HepG2 (cell line): ENCODE results near the gene WIPF2. TPM values are rescaled to one million over a fixed set of nuclear protein-coding genes. Genes with fewer than 3 reads are reported as not detected.
A peak's percentile ranks its signal among the peaks of the same experiment; 100 is the strongest.

Experiments used
- AGO1 ChIP-seq: fragments of 200-400 bp; formaldehyde crosslinking; IDR thresholded peaks from 2 replicates; pipeline ENCODE4 v1.6.1; 2017; ENCODE audit warnings: mild to moderate bottlenecking, low read depth, low read length, moderate library complexity; ENCODE audit not compliant: poor library complexity, severe bottlenecking
- AGO2 ChIP-seq: fragments of 200-400 bp; formaldehyde crosslinking; optimal IDR thresholded peaks from 2 replicates; pipeline ENCODE3; 2017; ENCODE audit warnings: mild to moderate bottlenecking, low read depth, low read length, moderate library complexity
- ATM ChIP-seq: fragments of 450-650 bp; IDR thresholded peaks from 2 replicates; pipeline ENCODE4 v1.7.1; 2017; ENCODE audit warnings: mild to moderate bottlenecking, borderline replicate concordance
- ELF4 ChIP-seq: sonication (generic); formaldehyde crosslinking; IDR thresholded peaks from 2 replicates; pipeline ENCODE4 v1.5.0; 2020; ENCODE audit warnings: missing genetic modification reagents, mild to moderate bottlenecking, moderate library complexity, borderline replicate concordance
- ESRRA ChIP-seq: sonication (generic); formaldehyde crosslinking; IDR thresholded peaks from 2 replicates; pipeline ENCODE4 v1.5.1; 2020; ENCODE audit warnings: mild to moderate bottlenecking, low read depth, missing genetic modification reagents
- GZF1 ChIP-seq: sonication (generic); formaldehyde crosslinking; IDR thresholded peaks from 2 replicates; pipeline ENCODE4 v1.5.1; 2020; ENCODE audit warnings: mild to moderate bottlenecking, missing genetic modification reagents
- HMG20A ChIP-seq: IDR thresholded peaks from 2 replicates; pipeline ENCODE4 v1.6.1; 2016; ENCODE audit warnings: borderline replicate concordance
- HOXA5 ChIP-seq: sonication (generic); formaldehyde crosslinking; IDR thresholded peaks from 2 replicates; pipeline ENCODE4 v1.4.0; 2020; ENCODE audit warnings: missing genetic modification reagents
- SOX6 ChIP-seq, 2 experiments: fragments of 450-650 bp in 1 of 2; sonication (generic) in 1 of 2; formaldehyde crosslinking in 1 of 2; IDR thresholded peaks; 2 replicates each; pipeline versions ENCODE4 v1.4.0 to v1.6.1; 2017 to 2020; ENCODE audit warnings: antibody characterized with exemption in 1 of 2, mild to moderate bottlenecking in 1 of 2, missing genetic modification reagents in 1 of 2
- SRSF1 ChIP-seq: fragments of 200-400 bp; formaldehyde crosslinking; optimal IDR thresholded peaks from 2 replicates; pipeline ENCODE3; 2017; ENCODE audit warnings: mild to moderate bottlenecking, low read depth, low read length, moderate library complexity
- TEAD3 ChIP-seq: optimal IDR thresholded peaks from 2 replicates; pipeline ENCODE3; 2016; ENCODE audit warnings: borderline replicate concordance
- XRCC5 ChIP-seq: fragments of 200-400 bp; formaldehyde crosslinking; optimal IDR thresholded peaks from 2 replicates; pipeline ENCODE3; 2017; ENCODE audit warnings: mild to moderate bottlenecking, low read length
- ZBTB7A ChIP-seq: sonication (generic); formaldehyde crosslinking; IDR thresholded peaks from 2 replicates; pipeline ENCODE4 v1.8.0; 2022; ENCODE audit warnings: mild to moderate bottlenecking, missing genetic modification reagents
- ZMYM4 ChIP-seq: sonication (generic); formaldehyde crosslinking; IDR thresholded peaks from 2 replicates; pipeline ENCODE4 v1.8.1; 2023; ENCODE audit warnings: mild to moderate bottlenecking, missing genetic modification reagents
- ZNF317 ChIP-seq: sonication (generic); formaldehyde crosslinking; IDR thresholded peaks from 2 replicates; pipeline ENCODE4 v1.5.0; 2020; ENCODE audit warnings: mild to moderate bottlenecking, missing genetic modification reagents
- ZSCAN22 ChIP-seq: sonication (generic); formaldehyde crosslinking; IDR thresholded peaks from 2 replicates; pipeline ENCODE4 v1.4.0; 2020; ENCODE audit warnings: mild to moderate bottlenecking, missing genetic modification reagents
- ZSCAN9 ChIP-seq: IDR thresholded peaks from 2 replicates; pipeline ENCODE4 v1.6.1; 2016; ENCODE audit warnings: borderline replicate concordance
- polyA plus RNA-seq, 8 experiments: library from polyadenylated mRNA; depleted of rRNA in 3 of 8; stranded (reverse) in 7 of 8; unstranded in 1 of 8; fragments of >200 nt; fragmentation: Illumina TruSeq in 4 of 8; extraction: Trizol in 4 of 8; gene quantifications; 2 replicates each; pipeline versions ENCODE4 v1.2.1 to v1.2.3, GENCODE V29; 2011 to 2016; ENCODE audit warnings: low read depth in 4 of 8, missing spikeins in 1 of 8, mixed read lengths in 1 of 8; ENCODE audit not compliant: insufficient read depth in 1 of 8
- total RNA-seq, 5 experiments: library from RNA; depleted of rRNA; stranded (reverse); fragments of >200 nt; fragmentation: Illumina TruSeq; extraction: Trizol; gene quantifications; 2 replicates each; pipeline ENCODE4 v1.2.3, GENCODE V29; 2016; ENCODE audit warnings: low read depth in 1 of 5
- TF ChIP-seq, protein P1 (sequence below): sonication (generic); formaldehyde crosslinking; IDR thresholded peaks from 2 replicates; pipeline ENCODE4 v1.5.1; 2020; ENCODE audit warnings: missing genetic modification reagents, mild to moderate bottlenecking, borderline replicate concordance
- TF ChIP-seq, protein P2 (sequence below): sonication (generic); formaldehyde crosslinking; IDR thresholded peaks from 2 replicates; pipeline ENCODE4 v1.4.0; 2020; ENCODE audit warnings: missing genetic modification reagents
- TF ChIP-seq, protein P3 (sequence below): sonication (generic); formaldehyde crosslinking; IDR thresholded peaks from 2 replicates; pipeline ENCODE4 v1.5.0; 2020; ENCODE audit warnings: mild to moderate bottlenecking, missing genetic modification reagents, borderline replicate concordance
- TF ChIP-seq, protein P4 (sequence below): sonication (generic); formaldehyde crosslinking; IDR thresholded peaks from 2 replicates; pipeline ENCODE4 v1.4.0; 2020; ENCODE audit warnings: missing genetic modification reagents

The WIPF2 gene
- total and polyA plus RNA-seq, 2 of the 13 experiments (the other 11 are each of a cell fraction or from before 2014, with no cell fraction given): 7.2 to 10.8 TPM

DNA sequence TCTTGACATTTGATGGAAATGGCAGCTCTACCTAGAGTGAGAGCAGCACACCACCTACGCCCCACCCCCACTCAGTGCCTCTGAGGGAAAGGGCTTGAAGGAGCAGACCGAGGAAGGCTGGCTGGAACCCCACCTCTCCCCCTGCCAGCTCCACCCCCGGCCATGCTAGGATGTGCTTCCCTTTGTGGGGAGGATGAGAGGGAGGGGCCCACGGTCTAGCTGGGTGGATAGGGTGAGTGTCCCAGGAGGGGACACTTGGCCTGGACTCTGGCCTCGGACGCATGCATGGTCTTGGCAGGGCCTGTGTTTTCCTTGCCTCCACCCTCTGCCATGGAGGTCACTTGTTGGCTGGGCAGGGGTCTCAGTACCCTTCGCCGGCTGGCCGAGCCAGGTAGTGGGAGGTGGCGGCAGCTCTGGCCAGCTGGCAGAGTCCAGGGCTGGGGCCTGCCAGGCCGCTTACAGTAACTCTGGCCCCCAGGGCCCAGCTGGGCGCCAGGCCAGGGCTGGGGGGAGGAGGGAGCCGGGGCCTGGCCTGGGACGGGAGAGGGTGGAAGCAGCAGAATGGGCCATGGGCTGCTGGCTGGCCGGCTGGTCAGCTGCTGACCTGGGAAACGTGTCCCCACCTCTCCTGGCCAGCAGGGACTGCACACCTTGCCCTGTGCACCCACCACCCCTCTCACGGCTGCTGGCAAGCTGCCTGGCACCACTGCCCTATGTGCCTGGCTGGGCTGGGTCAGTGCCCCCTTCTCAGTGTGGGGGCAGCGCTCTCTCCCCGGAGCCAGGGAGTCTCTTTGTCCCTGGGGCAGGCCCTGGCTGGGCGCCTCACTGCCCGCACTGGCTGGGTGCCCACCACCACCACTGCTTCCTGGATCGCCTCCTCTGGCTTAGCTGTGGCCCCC lies 112.9 kb downstream of the WIPF2 start (continued):
- TF ChIP-seq ZMYM4 (CRISPR knock-in tag) (peak; percentile 53), ZNF317 (CRISPR knock-in tag) (no peak), AGO2 (peak; percentile 51), HMG20A (CRISPR knock-in tag) (peak; percentile 21; the same call in 1 of the 2 replicates), AGO1 (peak; percentile 51), XRCC5 (peak; percentile 24), ZSCAN9 (CRISPR knock-in tag) (no peak), GZF1 (CRISPR knock-in tag) (no peak), SOX6 (IDR thresholded peaks at IDR 0.05) (no peak), SOX6 (CRISPR knock-in tag; IDR thresholded peaks at IDR 0.05) (peak; percentile 41; the same call in 1 of the 2 replicates), TEAD3 (CRISPR knock-in tag) (peak; percentile 55), ESRRA (CRISPR knock-in tag) (0 out of 2 replicates have a peak, but pooled peaks have one; percentile 24), ZBTB7A (CRISPR knock-in tag) (0 out of 2 replicates have a peak, but pooled peaks have one; percentile 10), ELF4 (CRISPR knock-in tag) (no peak), SRSF1 (peak; percentile 87), HOXA5 (CRISPR knock-in tag) (no peak), ATM (no peak), ZSCAN22 (CRISPR knock-in tag) (no peak)
- TF ChIP-seq, protein P1, sequence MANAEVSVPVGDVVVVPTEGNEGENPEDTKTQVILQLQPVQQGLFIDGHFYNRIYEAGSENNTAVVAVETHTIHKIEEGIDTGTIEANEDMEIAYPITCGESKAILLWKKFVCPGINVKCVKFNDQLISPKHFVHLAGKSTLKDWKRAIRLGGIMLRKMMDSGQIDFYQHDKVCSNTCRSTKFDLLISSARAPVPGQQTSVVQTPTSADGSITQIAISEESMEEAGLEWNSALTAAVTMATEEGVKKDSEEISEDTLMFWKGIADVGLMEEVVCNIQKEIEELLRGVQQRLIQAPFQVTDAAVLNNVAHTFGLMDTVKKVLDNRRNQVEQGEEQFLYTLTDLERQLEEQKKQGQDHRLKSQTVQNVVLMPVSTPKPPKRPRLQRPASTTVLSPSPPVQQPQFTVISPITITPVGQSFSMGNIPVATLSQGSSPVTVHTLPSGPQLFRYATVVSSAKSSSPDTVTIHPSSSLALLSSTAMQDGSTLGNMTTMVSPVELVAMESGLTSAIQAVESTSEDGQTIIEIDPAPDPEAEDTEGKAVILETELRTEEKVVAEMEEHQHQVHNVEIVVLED (CRISPR knock-in tag): no peak
- TF ChIP-seq, protein P2, sequence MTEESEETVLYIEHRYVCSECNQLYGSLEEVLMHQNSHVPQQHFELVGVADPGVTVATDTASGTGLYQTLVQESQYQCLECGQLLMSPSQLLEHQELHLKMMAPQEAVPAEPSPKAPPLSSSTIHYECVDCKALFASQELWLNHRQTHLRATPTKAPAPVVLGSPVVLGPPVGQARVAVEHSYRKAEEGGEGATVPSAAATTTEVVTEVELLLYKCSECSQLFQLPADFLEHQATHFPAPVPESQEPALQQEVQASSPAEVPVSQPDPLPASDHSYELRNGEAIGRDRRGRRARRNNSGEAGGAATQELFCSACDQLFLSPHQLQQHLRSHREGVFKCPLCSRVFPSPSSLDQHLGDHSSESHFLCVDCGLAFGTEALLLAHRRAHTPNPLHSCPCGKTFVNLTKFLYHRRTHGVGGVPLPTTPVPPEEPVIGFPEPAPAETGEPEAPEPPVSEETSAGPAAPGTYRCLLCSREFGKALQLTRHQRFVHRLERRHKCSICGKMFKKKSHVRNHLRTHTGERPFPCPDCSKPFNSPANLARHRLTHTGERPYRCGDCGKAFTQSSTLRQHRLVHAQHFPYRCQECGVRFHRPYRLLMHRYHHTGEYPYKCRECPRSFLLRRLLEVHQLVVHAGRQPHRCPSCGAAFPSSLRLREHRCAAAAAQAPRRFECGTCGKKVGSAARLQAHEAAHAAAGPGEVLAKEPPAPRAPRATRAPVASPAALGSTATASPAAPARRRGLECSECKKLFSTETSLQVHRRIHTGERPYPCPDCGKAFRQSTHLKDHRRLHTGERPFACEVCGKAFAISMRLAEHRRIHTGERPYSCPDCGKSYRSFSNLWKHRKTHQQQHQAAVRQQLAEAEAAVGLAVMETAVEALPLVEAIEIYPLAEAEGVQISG (CRISPR knock-in tag): peak; percentile 47; the same call in 1 of the 2 replicates
- TF ChIP-seq, protein P3, sequence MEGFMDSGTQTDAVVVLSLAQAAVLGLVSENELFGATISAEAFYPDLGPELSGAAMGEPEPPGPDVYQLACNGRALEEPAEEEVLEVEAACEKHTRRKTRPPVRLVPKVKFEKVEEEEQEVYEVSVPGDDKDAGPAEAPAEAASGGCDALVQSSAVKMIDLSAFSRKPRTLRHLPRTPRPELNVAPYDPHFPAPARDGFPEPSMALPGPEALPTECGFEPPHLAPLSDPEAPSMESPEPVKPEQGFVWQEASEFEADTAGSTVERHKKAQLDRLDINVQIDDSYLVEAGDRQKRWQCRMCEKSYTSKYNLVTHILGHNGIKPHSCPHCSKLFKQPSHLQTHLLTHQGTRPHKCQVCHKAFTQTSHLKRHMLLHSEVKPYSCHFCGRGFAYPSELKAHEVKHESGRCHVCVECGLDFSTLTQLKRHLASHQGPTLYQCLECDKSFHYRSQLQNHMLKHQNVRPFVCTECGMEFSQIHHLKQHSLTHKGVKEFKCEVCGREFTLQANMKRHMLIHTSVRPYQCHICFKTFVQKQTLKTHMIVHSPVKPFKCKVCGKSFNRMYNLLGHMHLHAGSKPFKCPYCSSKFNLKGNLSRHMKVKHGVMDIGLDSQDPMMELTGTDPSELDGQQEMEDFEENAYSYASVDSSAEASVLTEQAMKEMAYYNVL (CRISPR knock-in tag): no peak
- TF ChIP-seq, protein P4, sequence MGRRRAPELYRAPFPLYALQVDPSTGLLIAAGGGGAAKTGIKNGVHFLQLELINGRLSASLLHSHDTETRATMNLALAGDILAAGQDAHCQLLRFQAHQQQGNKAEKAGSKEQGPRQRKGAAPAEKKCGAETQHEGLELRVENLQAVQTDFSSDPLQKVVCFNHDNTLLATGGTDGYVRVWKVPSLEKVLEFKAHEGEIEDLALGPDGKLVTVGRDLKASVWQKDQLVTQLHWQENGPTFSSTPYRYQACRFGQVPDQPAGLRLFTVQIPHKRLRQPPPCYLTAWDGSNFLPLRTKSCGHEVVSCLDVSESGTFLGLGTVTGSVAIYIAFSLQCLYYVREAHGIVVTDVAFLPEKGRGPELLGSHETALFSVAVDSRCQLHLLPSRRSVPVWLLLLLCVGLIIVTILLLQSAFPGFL: no peak
